Measurements from ENCODE around the gene METTL24. TPM values are rescaled to one million over a fixed set of nuclear protein-coding genes. Genes with fewer than 3 reads are reported as not detected.

The METTL24 gene
- total and polyA plus RNA-seq, 2 of the 8 experiments (the other 6 are each of a cell fraction or from before 2014, with no cell fraction given): 0.30 to 0.39 TPM

DNA sequence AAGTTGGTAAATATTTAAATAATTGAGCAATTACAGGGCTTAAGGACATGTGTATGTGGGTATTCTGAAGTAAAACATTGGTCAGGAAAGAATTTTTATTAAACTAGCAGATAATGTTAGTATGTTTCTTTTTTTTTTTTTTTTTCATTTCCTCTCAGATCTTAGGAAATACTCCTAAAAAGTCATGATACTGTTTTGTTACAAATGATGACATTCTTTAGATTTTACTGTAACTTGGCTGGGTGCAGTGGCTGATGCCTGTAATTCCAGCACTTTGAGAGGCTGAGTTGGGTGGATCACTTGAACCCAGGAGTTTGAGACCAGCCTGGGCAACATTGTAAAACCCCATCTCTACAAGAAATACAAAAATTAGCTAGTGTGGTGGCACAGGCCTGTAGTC is 136.4 kb downstream of the METTL24 start:
- H2AK5ac ChIP-seq (ENCODE audit: low read depth, low read length): no peak overlapping the region
- H3K56ac ChIP-seq (replicated peaks; ENCODE audit: insufficient read length, low read depth, low read length): no peak overlapping the region
- H3K79me1 ChIP-seq (ENCODE audit: low read depth, low read length): no peaks in the 10 kb centered on the region
- H3K4me3 ChIP-seq (ENCODE audit: extremely low read depth in 1 of 4, insufficient read depth in 2 of 4, low read depth in 3 of 4, low read length in 4 of 4): no peak overlapping the region
- no peak overlapping the region for H2BK20ac ChIP-seq (ENCODE audit: low read length)
- no peak overlapping the region for H3K14ac ChIP-seq (ENCODE audit: insufficient read length)
- no peak for FAIRE-seq
- no peak overlapping the region for H2BK5ac ChIP-seq (ENCODE audit: low read depth, low read length)
- no peaks in the 10 kb centered on the region for H4K20me1 ChIP-seq (replicated peaks in 1 of 2; ENCODE audit: control insufficient read depth in 1 of 2, insufficient read depth in 2 of 2, low read length in 2 of 2)
- no peak overlapping the region for H2BK120ac ChIP-seq (replicated peaks; ENCODE audit: low read depth, low read length)
- H2BK15ac ChIP-seq (ENCODE audit: low read length): no peak overlapping the region
- TF ChIP-seq RXRA (IDR thresholded peaks at IDR 0.05; ENCODE audit: insufficient read depth, low read depth, low read length) (no peak), SRF (IDR thresholded peaks at IDR 0.05; ENCODE audit: low read depth, low read length) (no peak), ASH2L (IDR thresholded peaks at IDR 0.05; ENCODE audit: low read length) (no peak), KDM5A (IDR thresholded peaks at IDR 0.05; ENCODE audit: low read length) (no peak)
- TF ChIP-seq, protein P1, sequence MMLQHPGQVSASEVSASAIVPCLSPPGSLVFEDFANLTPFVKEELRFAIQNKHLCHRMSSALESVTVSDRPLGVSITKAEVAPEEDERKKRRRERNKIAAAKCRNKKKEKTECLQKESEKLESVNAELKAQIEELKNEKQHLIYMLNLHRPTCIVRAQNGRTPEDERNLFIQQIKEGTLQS (IDR thresholded peaks at IDR 0.05; ENCODE audit: insufficient read depth, low read depth, low read length): no peak
- H3K18ac ChIP-seq (ENCODE audit: extremely low read depth, low read length): no peak overlapping the region
- H3K23me2 ChIP-seq (ENCODE audit: low read depth, low read length): no peaks in the 10 kb centered on the region
- H3K9ac ChIP-seq (replicated peaks in 1 of 4; ENCODE audit: extremely low read depth in 1 of 4, low read depth in 3 of 4, low read length in 3 of 4): no peak overlapping the region
- H3K4me1 ChIP-seq (replicated peaks in 1 of 4; ENCODE audit: control insufficient read depth in 3 of 4, insufficient read depth in 4 of 4, low read length in 3 of 4): no peaks in the 10 kb centered on the region
- CTCF ChIA-PET (ENCODE audit: partially characterized antibody): interaction anchor here (0.8 to 1.0 kb wide), 2 partner anchors 15 to 170 kb away, joined by 3 read pairs; no protein-coding TSS in a partner anchor
- H4K5ac ChIP-seq (ENCODE audit: insufficient read length, low read depth, low read length): no peak overlapping the region
- H3K4me2 ChIP-seq (ENCODE audit: insufficient read depth in 1 of 2, low read depth in 2 of 2, low read length in 2 of 2): no peak overlapping the region
- no peak overlapping the region for H4K8ac ChIP-seq (ENCODE audit: extremely low read depth, insufficient read depth, low read length)
- no peaks in the 10 kb centered on the region for H3K27me3 ChIP-seq (replicated peaks in 1 of 4; ENCODE audit: control insufficient read depth in 3 of 4, extremely low read depth in 1 of 4, insufficient read depth in 3 of 4, low read length in 3 of 4)
- H3K4ac ChIP-seq (replicated peaks; ENCODE audit: insufficient read length, low read depth, low read length): no peak overlapping the region
- no peak for DNase-seq (ENCODE audit: low read depth in 1 of 2, low spot score in 2 of 2)
- H3K23ac ChIP-seq (ENCODE audit: insufficient read length): no peak overlapping the region
- H3K36me3 ChIP-seq (ENCODE audit: control insufficient read depth in 2 of 4, insufficient read depth in 4 of 4, low read length in 3 of 4): peaks cover 0 to 44% (median 15%) of the 10 kb centered on the region in 4 experiments; a peak in 5 of 8 replicates
- H2BK12ac ChIP-seq (ENCODE audit: low read depth, low read length): no peak overlapping the region
- H2AFZ ChIP-seq (ENCODE audit: low read length): no peak overlapping the region
- H3K9me3 ChIP-seq (ENCODE audit: insufficient read depth in 2 of 2, low read depth in 1 of 2, low read length in 1 of 2): no peaks in the 10 kb centered on the region
- POLR2A ChIA-PET (ENCODE audit: partially characterized antibody): no interaction called here
- H3K27ac ChIP-seq (ENCODE audit: low read depth, low read length): no peak overlapping the region
- no peaks in the 10 kb centered on the region for H3K79me2 ChIP-seq (ENCODE audit: control insufficient read depth in 1 of 2, insufficient read depth in 2 of 2, low read length in 2 of 2)
- H4K91ac ChIP-seq (replicated peaks; ENCODE audit: insufficient read length, low read length): no peak overlapping the region
